Measurements from ENCODE around the gene VHLL. TPM values are rescaled to one million over a fixed set of nuclear protein-coding genes. Genes with fewer than 3 reads are reported as not detected.

Gene VHLL
- total RNA-seq, 1 experiment from 2014 or later = 0.49 TPM

DNA sequence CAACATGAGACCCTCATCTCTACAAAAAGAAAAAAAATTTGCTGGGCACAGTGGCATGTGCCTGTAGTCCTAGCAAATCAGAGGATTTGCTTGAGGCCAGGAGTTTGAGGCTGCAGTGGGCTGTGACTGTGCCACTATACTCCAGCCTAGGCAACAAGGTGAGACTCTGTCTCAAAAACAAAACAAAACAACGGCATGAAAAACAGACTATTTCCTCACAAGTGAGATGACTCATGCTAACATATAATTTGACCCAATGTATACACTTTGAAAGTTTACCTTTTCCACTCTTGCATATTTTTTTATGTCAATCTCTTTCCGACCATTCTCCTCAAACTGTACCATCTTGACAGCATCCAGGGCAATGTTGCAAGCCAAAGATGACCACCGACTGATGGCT lies 21.5 kb upstream of the VHLL start:
- POLR2A ChIA-PET = interaction anchor here (1.0 to 2.4 kb wide), 4 partner anchors 10 to 44 kb away, joined by 3 to 17 read pairs (median 3); partner anchors contain the start of genes SMG5 and TMEM79
- Mint-ChIP-seq H3K4me1 (ENCODE audit: insufficient read depth, unreplicated experiment) (peaks cover 5% of the 10 kb centered on the region), H3K9me3 (ENCODE audit: unreplicated experiment) (no peaks in the 10 kb centered on the region), H3K36me3 (ENCODE audit: insufficient read depth, unreplicated experiment) (peaks cover 99% of the 10 kb centered on the region), H3K4me3 (ENCODE audit: unreplicated experiment) (no peak overlapping the region), H3K27ac (ENCODE audit: low read depth, unreplicated experiment) (peak overlapping the region; percentile 35), H3K27me3 (ENCODE audit: insufficient read depth, unreplicated experiment) (no peaks in the 10 kb centered on the region)
- BruUV-seq (replicated peaks) = no TSS peak
- peak; percentile 53 for DNase-seq (ENCODE audit: unreplicated experiment)
- TF ChIP-seq, protein P1, sequence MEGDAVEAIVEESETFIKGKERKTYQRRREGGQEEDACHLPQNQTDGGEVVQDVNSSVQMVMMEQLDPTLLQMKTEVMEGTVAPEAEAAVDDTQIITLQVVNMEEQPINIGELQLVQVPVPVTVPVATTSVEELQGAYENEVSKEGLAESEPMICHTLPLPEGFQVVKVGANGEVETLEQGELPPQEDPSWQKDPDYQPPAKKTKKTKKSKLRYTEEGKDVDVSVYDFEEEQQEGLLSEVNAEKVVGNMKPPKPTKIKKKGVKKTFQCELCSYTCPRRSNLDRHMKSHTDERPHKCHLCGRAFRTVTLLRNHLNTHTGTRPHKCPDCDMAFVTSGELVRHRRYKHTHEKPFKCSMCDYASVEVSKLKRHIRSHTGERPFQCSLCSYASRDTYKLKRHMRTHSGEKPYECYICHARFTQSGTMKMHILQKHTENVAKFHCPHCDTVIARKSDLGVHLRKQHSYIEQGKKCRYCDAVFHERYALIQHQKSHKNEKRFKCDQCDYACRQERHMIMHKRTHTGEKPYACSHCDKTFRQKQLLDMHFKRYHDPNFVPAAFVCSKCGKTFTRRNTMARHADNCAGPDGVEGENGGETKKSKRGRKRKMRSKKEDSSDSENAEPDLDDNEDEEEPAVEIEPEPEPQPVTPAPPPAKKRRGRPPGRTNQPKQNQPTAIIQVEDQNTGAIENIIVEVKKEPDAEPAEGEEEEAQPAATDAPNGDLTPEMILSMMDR (IDR thresholded peaks at IDR 0.05; ENCODE audit: unreplicated experiment) = no peak
- CTCF ChIA-PET = interaction anchor here (0.9 to 11.1 kb wide), 11 partner anchors 8 to 243 kb away, joined by 3 to 152 read pairs (median 6); partner anchors contain the start of genes CCT3, SMG5, TMEM79 and TSACC
- intact Hi-C loops (cut with micrococcal nuclease) = loop anchor here (2.0 kb wide), 1 partner anchor 58 kb away; no protein-coding TSS in a partner anchor

DNA sequence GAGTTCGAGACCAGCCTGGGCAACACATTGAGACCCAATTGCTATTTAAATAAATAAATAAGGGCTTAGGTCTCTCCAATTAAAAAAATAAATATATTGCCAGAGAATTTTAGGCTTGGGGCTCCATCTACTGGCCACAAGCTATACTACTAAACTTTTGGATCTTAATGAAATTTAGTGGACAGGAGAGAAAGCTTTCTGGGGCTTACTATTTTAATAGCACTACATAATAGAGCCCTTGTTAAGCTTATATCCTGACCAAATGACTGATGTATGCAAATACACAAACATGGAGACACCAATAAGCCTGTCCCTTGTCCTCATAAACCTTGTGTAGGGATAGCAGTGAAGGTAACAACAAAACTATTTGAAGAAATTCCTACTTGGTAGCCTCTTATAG lies 20.6 kb upstream of the VHLL start:
- POLR2A ChIA-PET = interaction anchor here (0.6 to 2.4 kb wide), 6 partner anchors 9 to 94 kb away, joined by 3 to 17 read pairs (median 4); partner anchors contain the start of genes CCT3, SMG5, TMEM79 and TSACC
- H3K36me3 Mint-ChIP-seq (ENCODE audit: insufficient read depth, unreplicated experiment) = peaks cover 99% of the 10 kb centered on the region
- H3K4me1 Mint-ChIP-seq (ENCODE audit: insufficient read depth, unreplicated experiment) = peaks cover 5% of the 10 kb centered on the region
- DNase-seq (ENCODE audit: unreplicated experiment) = peak; percentile 51
- TF ChIP-seq, protein P1 (IDR thresholded peaks at IDR 0.05; ENCODE audit: unreplicated experiment) = peak; percentile 58
- H3K9me3 Mint-ChIP-seq (ENCODE audit: unreplicated experiment) = no peaks in the 10 kb centered on the region
- H3K27me3 Mint-ChIP-seq (ENCODE audit: insufficient read depth, unreplicated experiment) = no peaks in the 10 kb centered on the region
- H3K4me3 Mint-ChIP-seq (ENCODE audit: unreplicated experiment) = no peak overlapping the region
- BruUV-seq (replicated peaks) = no TSS peak
- CTCF ChIA-PET = interaction anchor here (0.6 to 11.1 kb wide), 28 partner anchors 10 to 244 kb away, joined by 3 to 152 read pairs (median 4); partner anchors contain the start of genes CCT3, GLMP, SMG5 and TMEM79
- H3K27ac Mint-ChIP-seq (ENCODE audit: low read depth, unreplicated experiment) = no peak overlapping the region
- intact Hi-C loops (cut with micrococcal nuclease) = loop anchor here (1.0 to 5.0 kb wide), 4 partner anchors 37 to 229 kb away; partner anchors contain the start of genes SMG5 and TMEM79

DNA sequence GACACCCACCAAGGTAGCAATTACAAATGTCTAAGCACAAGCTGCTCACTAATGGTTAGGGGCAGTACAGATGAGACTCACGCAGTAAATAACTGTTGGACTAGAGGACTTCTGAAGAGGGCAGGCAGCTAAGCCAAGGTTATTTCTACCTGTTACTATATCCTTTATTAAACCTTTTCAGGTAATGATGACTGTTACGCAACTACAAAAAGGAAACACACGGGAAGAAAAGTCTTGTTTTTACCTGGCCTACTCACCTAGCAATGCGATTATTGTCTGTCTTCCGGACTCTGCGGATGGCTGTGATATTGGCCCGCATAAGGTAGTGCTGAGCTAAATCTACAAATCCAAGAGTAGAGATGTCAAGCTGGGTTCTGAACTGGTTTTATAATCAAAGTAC lies 17.8 kb upstream of the VHLL start:
- Mint-ChIP-seq H3K4me1 (ENCODE audit: insufficient read depth, unreplicated experiment) (peaks cover 5% of the 10 kb centered on the region), H3K9me3 (ENCODE audit: unreplicated experiment) (no peaks in the 10 kb centered on the region), H3K36me3 (ENCODE audit: insufficient read depth, unreplicated experiment) (peaks cover 99% of the 10 kb centered on the region), H3K27me3 (ENCODE audit: insufficient read depth, unreplicated experiment) (no peaks in the 10 kb centered on the region), H3K4me3 (ENCODE audit: unreplicated experiment) (no peak overlapping the region), H3K27ac (ENCODE audit: low read depth, unreplicated experiment) (peak overlapping the region; percentile 31)
- intact Hi-C loops (cut with micrococcal nuclease) = loop anchor here (5.0 kb wide), 1 partner anchor 35 kb away; the partner anchor contains the start of genes SMG5 and TMEM79
- no peak for DNase-seq (ENCODE audit: unreplicated experiment)
- ChIA-PET CTCF (interaction anchor here (0.6 to 11.1 kb wide), 10 partner anchors 9 to 252 kb away, joined by 3 to 152 read pairs (median 3); partner anchors contain the start of genes CCT3, SMG5, TMEM79 and TSACC), POLR2A (interaction anchor here (0.6 to 1.7 kb wide), 4 partner anchors 9 to 16 kb away, joined by 3 to 5 read pairs (median 4); no protein-coding TSS in a partner anchor)
- BruUV-seq (replicated peaks) = no TSS peak
- TF ChIP-seq, protein P1 (IDR thresholded peaks at IDR 0.05; ENCODE audit: unreplicated experiment) = no peak

DNA sequence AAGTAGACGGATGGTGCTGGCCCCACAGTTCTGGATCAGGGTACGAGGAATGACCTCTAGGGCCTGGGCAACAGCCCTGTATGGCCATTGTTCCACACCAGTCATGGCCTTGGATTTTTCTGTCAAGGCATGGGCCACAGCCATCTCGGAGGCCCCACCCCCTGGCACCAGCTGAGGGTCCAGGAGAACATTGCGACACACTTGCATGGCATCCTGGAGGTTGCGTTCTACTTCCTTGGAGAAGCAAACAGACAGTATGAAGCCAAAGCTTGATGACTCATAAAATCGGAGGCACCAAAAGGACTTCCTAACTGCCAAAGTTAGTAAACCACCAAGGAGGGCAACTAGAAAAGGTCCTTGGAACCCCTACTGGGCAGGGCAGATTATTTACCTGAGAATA lies 11.9 kb upstream of the VHLL start:
- no peaks in the 10 kb centered on the region for H3K27me3 Mint-ChIP-seq (ENCODE audit: insufficient read depth, unreplicated experiment)
- peak; percentile 96 for DNase-seq (ENCODE audit: unreplicated experiment)
- intact Hi-C loops (cut with micrococcal nuclease) = no loop called here

More for the DNA sequence above, 11.9 kb upstream of the VHLL start:
- H3K9me3 Mint-ChIP-seq (ENCODE audit: unreplicated experiment) = no peaks in the 10 kb centered on the region
- no peak overlapping the region for H3K27ac Mint-ChIP-seq (ENCODE audit: low read depth, unreplicated experiment)
- ChIA-PET CTCF (interaction anchor here (0.7 to 1.5 kb wide), 2 partner anchors 8 to 298 kb away, joined by 4 to 8 read pairs; no protein-coding TSS in a partner anchor), POLR2A (interaction anchor here (0.9 to 4.1 kb wide), 6 partner anchors 8 to 59 kb away, joined by 3 to 25 read pairs (median 4); partner anchors contain the start of genes GLMP and SMG5)
- no peak overlapping the region for H3K4me3 Mint-ChIP-seq (ENCODE audit: unreplicated experiment)
- peaks cover 14% of the 10 kb centered on the region for H3K4me1 Mint-ChIP-seq (ENCODE audit: insufficient read depth, unreplicated experiment)
- H3K36me3 Mint-ChIP-seq (ENCODE audit: insufficient read depth, unreplicated experiment) = peaks cover 99% of the 10 kb centered on the region
- TF ChIP-seq, protein P1 (IDR thresholded peaks at IDR 0.05; ENCODE audit: unreplicated experiment) = no peak
- no TSS peak for BruUV-seq (replicated peaks)
